NCI-H446 treated with DMSO at 0.1 percent for 48 hours (cell line): ENCODE measurements around the gene ZBTB34.

ENCODE experiments used
- DNase-seq: peaks from one replicate; lab custom pipeline; 2025; lab: John Stamatoyannopoulos, UW

The ZBTB34 gene

DNA sequence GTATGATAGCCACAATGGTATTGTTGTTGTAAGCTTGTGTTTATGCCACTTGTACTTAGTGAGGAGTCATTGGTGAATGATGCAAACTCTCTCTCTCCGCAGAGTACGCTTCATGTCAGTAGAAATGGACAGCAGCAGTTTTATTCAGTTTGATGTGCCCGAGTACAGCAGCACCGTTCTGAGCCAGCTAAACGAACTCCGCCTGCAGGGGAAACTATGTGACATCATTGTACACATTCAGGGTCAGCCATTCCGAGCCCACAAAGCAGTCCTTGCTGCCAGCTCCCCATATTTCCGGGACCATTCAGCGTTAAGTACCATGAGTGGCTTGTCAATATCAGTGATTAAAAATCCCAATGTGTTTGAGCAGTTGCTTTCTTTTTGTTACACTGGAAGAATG lies 18.8 kb downstream of the ZBTB34 start:
- no peak for DNase-seq

DNA sequence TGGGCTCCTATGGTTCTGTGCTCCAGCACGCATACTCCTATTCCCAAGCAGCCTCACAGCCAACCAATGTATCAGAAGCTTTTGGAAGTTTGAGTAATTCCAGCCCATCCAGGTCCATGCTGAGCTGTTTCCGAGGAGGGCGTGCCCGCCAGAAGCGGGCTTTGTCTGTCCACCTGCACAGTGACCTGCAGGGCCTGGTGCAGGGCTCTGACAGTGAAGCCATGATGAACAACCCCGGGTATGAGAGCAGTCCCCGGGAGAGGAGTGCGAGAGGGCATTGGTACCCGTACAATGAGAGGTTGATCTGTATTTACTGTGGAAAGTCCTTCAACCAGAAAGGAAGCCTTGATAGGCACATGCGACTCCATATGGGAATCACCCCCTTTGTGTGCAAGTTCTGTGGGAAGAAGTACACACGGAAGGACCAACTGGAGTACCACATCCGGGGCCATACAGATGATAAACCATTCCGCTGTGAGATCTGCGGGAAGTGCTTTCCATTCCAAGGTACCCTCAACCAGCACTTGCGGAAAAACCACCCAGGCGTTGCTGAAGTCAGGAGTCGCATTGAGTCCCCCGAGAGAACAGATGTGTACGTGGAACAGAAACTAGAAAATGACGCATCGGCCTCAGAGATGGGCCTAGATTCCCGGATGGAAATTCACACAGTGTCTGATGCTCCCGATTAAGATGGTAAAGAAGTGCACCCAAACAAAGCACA lies 19.9 kb downstream of the ZBTB34 start:
- no peak for DNase-seq

DNA sequence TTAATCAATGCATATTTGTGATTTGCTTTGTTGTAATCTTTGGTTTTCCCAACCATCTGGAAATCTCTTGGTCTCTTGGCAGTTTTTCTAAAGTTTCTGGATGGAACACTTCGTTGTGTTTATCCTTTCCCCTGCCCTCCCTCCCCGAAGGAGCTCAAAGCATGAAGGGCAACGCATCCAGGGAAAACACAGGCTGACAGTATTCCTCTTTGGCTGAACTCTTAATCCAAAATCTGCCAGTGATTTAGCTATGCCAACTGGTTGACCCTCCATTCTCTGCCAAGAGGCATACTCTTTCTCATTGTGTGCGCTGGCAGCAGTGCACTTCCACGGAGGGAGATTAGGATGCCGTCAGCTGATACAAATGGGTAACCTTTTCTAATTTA lies 20.5 kb downstream of the ZBTB34 start:
- no peak for DNase-seq

DNA sequence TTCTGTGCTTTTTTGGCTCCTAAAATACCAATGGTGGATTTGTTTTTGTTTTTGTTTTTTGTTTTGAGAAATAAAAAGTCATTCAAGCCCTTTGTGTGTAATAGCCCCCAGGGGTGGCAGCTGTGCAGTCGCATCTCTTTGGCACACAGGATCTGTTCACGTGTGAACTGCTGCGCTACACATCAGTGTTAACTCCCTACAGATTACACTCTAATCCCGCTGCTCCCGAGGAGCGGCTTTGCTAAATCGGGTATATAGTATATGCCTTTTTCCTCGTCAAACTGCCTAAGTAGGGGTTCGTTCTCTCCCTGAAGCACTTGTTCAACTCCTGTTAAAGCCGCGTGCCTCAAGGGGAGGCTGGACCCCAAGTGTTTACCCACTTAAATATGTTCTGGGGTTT lies 22.3 kb downstream of the ZBTB34 start:
- DNase-seq = no peak

DNA sequence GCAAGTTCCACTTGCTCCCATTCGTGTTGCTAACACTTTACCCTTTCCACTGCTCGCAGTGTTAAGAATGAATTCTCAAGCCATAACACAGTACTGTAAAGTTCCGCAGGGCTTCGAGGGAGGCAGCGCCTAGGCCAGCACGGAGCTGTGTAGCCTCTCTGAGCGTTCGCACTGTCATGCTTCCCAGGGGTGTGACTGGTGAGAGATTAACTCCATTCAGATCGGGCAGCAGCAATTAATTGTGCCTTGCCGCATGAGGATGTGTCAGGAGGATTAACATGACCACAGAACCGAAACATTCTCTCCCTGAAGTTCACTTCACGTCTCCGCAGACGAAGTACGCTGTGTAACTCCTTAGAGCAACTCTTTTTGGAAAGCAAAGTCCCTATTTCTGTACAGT lies 23.2 kb downstream of the ZBTB34 start:
- no peak for DNase-seq

DNA sequence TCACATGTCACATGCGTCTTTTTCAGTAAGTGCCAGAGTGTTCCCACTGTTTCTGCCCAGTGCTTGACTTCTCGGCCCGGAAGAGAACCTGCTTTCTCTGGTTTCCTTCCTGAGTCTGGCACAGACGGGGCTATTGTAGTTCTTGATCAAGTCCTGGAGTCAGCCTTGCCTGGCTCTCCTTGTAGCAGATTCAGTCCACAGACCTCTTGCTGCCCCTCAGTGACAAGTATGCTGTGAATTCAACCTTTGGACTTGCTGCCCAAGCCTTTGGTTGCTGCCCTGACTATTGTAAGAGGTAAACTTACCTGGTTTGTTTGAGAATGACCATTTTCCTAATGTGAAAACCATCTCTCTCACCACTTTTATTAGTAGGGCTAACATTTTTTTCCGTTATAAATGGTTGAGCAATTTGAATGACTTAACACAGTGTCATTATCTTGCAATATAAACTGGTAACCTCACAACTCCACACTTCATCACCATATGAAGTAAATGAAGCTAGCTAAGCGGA lies 24.7 kb downstream of the ZBTB34 start:
- no peak for DNase-seq

DNA sequence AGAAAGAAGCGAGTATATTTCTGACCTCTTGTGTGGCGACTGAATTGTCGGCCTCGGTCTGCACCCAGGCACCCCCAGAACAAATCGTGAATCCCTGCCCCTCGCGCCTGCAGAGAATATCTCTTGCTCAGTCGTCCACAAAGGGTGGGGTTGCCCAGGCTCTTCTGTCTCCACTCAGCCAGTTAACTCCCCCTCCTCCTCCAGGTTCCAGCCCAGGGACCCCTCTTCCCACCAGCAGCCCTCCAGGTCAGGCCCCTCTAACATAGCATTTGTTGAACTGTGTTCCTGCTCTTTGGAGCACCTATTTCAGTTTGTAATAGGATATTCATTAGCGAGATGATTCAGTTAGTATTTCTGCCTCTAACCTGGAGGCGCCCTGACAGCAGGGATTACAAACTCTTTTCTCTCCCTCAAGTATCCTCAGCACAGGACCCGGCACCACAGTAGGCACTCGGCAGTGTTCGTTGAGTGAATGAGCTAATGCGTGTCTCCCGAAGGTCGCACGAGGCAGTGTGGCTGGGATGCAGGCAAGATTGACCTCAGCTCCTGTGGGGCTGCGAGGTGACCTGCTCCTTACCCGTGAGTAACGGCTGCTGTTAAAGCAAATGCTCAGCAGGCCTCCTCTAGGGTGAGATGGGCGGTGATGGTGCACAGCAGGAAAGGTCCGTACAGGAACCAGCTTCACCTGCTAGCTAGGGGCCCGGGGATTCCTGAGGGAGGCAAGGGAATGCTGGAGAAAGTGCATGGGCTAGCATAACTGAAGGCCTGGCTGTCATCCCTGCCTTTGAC lies 25.8 kb downstream of the ZBTB34 start:
- DNase-seq = no peak

DNA sequence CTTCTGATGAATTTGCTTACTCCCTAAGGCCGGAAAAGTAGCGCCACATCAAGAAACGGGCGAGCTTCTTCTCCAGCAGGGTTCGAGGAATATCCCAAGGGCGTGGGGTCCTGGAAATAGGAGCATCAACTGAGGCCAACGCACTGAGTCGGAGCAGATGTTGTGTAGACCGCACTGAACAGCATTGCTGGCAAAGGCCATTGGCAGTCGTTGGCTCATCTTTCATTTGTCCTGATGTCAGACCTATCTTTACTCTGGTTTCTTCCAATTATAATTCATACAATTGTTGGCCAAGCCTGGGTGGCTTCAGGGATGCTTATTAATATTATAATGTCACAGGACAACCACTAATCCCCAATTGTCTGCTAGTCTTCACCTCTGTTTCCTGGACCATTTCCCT lies 26.5 kb downstream of the ZBTB34 start:
- no peak for DNase-seq

DNA sequence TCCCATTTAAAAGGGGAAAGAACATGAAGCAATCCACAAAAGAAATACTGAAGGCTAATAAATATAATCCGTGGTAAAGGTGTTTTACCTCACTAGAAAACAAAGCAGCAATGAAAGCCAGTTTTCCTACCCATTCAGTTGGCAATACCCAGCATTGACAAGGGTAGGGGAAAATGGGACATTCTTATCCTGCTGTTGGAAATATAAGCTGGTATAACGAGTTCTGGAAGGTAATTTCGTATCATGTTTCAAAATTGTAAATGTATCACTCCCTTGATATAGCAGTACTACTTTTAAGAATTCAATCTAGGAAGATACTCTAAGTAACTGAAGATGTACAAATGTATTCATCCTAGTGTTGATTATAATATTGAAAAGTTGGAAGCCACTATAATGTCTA lies 31.2 kb downstream of the ZBTB34 start:
- no peak for DNase-seq

DNA sequence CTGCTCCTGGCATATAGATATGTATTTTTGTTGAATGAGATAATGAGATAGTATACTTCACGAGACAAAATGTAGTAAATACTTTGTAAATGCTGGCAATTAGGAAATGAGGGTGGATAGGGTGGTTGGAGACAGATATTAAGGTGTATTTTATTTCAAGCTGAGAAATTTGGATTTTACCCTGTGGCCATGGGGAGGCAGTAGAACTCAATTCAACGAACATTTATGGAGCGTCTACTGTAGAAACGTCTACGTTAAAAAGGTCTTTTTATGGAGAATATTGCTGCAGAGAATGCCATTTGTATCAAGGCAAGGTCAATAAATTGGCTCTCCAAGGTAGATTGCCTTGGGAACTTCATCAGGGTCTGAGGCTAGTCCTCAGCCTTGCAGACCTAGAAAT lies 32.6 kb downstream of the ZBTB34 start:
- DNase-seq = no peak

DNA sequence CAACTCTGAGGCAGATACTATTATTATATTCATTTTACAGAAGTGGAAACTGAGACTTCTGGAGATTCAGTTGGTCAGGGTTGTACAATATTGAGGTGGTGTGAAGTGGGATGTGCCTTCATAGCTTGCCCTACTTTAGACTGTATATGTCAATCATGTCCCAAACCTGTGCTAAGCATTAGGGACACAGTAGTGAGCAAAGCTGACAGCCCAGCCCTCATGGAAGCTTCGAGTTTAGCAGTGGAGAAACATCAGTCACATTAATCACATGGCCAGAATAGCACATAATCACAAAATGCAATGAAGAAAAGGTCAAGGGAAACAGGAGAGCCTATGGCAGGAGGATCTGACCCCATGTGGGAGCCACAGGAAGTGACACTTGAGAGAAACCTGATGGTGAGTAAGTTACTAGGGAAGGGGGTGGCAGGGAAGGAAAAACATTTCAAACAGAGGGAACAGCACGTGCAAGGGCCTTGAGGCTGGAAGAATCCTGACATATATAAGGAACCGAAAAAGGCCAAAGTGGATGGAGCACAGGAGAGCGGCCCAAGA lies 33.7 kb downstream of the ZBTB34 start:
- DNase-seq = no peak

DNA sequence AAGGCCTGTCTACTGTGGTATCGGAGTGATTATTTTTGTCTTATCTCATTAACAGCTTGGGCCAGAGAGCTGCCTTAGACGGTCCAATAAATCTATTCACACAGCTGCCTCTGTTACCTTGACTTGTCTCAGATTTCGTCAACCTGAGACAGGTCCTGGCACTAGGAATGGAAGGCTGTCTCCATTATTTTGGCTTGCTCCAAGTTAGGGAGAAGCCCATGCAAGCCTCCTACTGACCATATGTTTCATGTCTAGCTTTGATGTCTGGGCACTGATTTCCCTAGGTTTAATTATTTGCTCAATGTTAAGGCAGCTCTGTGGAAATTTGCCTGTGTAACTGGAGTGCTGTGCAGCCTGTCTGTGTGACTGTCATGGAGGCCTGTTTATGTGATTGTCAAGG lies 41.8 kb downstream of the ZBTB34 start:
- no peak for DNase-seq

DNA sequence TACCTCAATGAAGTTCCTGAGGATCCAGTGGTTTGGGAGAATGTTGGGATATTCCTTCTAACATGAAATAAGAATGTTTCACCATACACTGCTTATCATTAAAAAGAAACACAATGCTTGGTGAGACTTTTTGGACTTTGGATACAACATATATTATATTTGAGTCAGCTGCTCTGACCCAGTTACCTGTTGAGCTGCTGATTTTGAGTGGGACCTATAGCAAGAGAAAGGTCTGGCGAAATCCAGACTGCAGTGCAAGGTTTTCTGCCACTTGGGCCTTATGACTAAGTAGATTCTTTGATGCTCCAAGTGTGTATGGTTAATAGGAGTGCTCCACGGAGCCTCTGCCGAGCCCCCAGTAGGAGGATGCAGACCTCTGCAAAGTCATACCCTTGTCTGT lies 44.1 kb downstream of the ZBTB34 start:
- no peak for DNase-seq

DNA sequence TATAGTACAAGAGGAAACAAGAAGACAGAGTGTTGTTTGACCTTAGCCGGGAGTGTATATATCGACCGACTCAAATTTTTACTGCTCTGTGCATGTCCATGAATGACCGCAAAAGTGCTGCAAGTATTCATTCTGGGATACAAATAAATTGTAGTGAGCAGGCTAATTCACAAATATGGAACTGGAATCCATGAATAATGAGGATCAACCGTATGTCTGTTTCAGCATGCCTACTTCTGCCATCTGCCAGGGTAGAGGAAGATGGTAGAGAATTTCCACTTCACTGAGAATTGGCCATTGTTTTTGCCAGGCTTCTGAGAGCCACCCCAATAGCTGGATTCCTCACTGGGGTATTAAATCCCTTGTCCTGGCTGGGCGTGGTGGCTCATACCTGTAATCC lies 45.7 kb downstream of the ZBTB34 start:
- DNase-seq = no peak

DNA sequence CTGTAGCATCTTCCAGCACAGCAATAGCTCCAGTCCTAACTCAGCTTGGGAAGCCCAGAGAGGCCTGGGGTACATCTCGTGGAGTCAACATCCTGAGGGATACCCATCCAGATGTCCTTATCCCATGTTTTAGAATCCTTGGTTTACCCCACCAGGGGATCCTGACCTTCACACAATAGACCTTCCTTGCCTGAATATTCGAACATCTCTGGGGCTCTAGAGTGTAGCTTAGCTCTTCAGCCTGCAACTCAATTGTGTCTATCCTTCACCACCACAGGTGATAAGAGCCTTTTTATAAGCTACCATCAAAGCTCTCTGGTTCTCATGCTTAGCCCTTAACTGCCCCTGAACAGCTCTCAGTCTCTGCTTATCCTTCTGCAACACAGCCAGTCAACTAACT lies 46.6 kb downstream of the ZBTB34 start:
- no peak for DNase-seq

DNA sequence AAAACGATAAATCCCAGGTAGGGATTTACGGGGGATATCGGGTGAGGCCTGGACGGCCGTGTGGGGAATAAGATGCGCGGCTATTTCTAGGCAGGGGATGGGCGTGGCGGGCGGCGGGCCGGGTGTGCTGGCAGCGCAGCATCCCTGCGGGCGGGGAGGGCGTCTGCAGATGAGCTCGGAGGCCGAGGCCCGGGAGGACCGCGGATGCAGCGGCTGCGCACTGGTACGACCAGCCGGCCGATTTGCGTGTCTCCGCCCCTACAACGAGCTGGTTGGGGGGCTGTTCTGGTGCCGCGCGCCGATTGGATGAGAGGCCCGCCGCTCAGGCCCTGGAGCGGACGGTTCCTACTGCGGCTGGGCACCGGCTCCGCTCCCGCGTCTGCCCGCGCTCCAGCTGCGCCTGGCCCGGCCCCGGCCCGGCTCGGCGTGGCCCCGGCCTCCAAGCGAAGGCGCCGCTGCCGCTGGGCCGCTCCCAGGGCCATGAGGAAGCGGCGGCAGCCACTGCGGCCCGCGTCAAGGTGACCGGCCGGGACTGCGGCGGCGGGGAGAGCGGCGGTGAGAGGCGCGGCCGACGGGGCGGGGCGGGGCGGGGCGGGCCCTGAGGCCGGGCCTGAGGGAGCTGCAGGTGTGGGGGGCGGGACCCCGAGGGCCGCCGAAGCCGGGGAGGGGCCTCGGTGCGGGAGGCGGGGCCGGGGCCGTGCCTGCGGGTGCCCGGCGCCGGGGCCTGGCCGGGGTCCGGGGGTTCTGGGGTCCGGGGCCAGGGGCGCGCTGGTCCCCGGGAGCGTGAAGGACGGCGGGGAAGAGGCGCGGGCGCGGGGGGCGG lies 54.2 kb downstream of the ZBTB34 start, which contains the start of gene RALGPS1:
RALGPS1 (plus strand) TSS at position 325 of the 823 bp plus-strand sequence. CDS start 47,508 bp downstream, outside the sequence.
- peak; percentile 75 for DNase-seq

DNA sequence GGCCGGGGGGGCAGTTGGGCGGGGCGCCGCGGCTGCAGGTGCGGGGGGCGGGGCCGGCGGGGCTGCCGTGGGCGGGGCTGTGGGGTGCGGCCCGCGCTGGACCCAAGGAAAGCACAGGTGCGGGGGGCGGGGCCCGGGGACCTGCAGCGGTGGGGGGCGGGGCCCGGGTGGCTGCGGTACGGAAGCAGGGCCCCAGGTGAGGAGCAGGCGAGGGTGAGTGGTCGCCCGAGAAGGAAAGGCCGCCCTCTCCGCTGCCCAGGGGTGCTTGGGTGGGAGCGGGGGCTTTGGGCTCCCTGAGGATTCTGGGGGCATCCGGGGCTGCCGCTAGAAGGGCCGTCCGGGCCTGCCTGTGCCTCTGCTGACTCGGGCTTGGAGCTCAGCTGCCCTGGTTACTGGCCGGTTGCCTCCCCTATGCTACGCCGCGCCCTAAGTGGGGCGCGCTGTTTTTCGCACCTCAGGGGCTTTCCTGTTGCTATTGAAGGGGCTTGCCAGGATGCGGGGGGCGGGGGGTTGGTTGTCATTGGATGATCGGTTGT lies 54.9 kb downstream of the ZBTB34 start:
- no peak for DNase-seq

DNA sequence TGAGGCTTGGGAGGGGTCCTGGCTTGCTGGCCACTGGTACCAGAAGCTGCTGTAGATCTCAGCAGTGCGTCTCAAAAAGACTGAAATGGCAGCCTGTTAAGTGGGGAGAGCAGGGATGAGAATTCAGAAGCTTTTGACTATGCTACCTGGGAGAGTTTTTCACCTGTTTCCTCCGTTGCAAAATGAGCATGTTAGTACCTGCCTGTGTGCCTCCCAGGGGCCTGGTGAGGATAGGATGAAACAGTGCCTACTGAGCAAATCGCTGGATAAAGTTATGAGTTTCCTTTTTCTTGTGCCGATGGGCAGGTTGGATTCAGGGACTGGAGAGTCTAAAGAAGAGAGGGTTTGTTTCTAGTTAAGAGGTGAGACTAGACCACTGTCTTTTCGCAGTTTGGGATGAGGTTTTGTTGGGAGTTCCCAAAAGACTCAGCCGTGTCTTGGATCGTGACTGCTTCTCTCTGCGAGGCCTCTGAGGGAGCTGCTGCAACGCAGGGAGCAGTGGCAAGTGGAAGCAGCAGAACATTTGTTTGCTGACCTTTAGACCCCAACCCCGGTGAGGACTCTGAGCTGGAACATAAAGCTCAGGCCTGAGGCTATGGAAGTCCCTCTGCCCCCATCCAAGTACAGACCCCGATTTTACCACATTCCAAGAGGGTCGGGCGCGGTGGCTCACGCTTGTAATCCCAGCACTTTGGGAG lies 55.6 kb downstream of the ZBTB34 start:
- DNase-seq = no peak

DNA sequence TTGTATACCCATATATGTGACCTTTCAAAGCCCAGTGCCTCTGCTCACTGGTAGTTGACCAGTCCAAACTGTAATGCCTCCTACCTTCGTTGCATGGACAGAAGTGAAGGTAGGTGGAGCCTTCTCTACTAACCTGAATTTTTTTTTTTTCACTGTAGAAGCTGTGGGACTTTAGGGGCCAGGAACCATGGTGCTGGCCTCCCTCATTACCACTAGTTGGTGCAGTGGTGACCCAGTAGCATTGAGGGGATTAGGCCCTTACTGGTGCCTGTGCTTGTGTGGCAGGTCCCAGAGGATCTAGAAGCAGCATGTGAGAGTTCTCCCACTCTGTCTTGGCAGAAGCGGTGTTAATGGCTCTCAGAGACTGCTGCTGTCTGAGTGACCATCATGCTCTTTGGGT lies 56.5 kb downstream of the ZBTB34 start:
- DNase-seq = no peak

DNA sequence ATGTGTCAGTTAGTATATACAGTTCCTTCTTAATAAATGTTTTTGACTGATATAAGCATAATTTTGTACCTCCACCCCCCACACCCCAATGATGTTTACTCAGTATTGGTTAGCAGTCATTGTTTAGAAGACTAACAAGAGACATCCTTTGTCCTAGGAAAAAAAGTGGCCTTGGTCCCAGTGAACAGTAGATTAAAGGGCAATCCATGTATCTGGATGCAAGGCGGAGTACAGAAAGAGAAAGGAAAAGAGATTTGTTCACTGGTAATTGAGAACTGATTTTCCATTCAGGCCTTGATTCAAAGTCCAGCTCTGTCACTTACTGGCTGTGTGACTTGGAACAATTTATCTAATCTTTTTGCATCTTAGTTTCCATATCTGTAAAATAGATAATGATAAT lies 58.8 kb downstream of the ZBTB34 start:
- no peak for DNase-seq

DNA sequence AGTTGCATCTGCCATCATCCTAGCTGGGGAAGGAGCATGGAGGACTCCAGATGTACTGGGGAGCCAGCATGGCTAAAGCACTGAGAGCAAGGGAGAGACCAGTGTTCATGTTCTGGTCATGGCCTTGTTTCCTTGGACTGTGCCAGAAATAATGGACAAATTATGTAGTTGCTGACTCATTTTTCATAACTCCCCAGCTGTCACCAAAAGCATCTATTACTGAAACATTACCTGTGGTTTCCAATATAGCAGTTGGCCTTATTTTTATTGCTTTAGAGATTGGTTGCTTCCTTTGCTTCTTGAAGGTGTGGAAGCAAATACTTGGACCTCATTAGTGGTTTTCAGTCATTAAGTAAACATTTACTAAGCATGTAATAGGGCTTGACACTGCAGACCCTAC lies 65.4 kb downstream of the ZBTB34 start:
- no peak for DNase-seq
